Smooth muscle cell (in vitro differentiated cells): ENCODE measurements around the gene CNPY1. TPM values are rescaled to one million over a fixed set of nuclear protein-coding genes. Genes with fewer than 3 reads are reported as not detected.

ENCODE experiments used
- DNase-seq: peaks from one replicate; lab custom pipeline; 2025; ENCODE audit not compliant: unreplicated experiment; lab: John Stamatoyannopoulos, UW
- H2AFZ ChIP-seq: fragments of 200-600 bp; sonication (generic); 2 replicates; pipeline ENCODE4 v1.6.0; 2016; ENCODE audit warnings: antibody characterized with exemption, low read depth, mild to moderate bottlenecking
- H3F3A ChIP-seq: fragments of 200-600 bp; sonication (generic); 2 replicates; pipeline ENCODE4 v1.6.0; 2017; ENCODE audit warnings: antibody characterized with exemption, low read depth
- H3K27ac ChIP-seq: fragments of 200-600 bp; sonication (generic); 2 replicates; pipeline ENCODE4 v1.5.1; 2016; ENCODE audit warnings: low read depth, mild to moderate bottlenecking
- H3K27me3 ChIP-seq: fragments of 200-600 bp; sonication (generic); 2 replicates; pipeline ENCODE4 v1.6.1; 2016; ENCODE audit warnings: low read depth, mild to moderate bottlenecking
- H3K36me3 ChIP-seq: fragments of 200-600 bp; sonication (generic); 2 replicates; pipeline ENCODE4 v1.5.1; 2016; ENCODE audit warnings: low read depth
- H3K4me1 ChIP-seq: fragments of 200-600 bp; sonication (generic); 2 replicates; pipeline ENCODE4 v1.5.1; 2016; ENCODE audit warnings: low read depth
- H3K4me2 ChIP-seq: fragments of 200-600 bp; sonication (generic); 2 replicates; pipeline ENCODE4 v1.6.0; 2016; ENCODE audit warnings: mild to moderate bottlenecking
- H3K4me3 ChIP-seq: fragments of 200-600 bp; sonication (generic); 2 replicates; pipeline ENCODE4 v1.5.1; 2016; ENCODE audit warnings: mild to moderate bottlenecking
- H3K79me2 ChIP-seq: fragments of 200-600 bp; sonication (generic); 2 replicates; pipeline ENCODE4 v1.6.0; 2016; ENCODE audit warnings: low read depth, mild to moderate bottlenecking
- H3K9ac ChIP-seq: fragments of 200-600 bp; sonication (generic); 2 replicates; pipeline ENCODE4 v1.6.0; 2016; ENCODE audit warnings: low read depth
- H3K9me3 ChIP-seq: fragments of 200-600 bp; sonication (generic); replicated peaks from 2 replicates; pipeline ENCODE4 v1.5.1; 2016; ENCODE audit warnings: low read depth
- H4K20me1 ChIP-seq: fragments of 200-600 bp; sonication (generic); 2 replicates; pipeline ENCODE4 v1.6.0; 2016; ENCODE audit warnings: low read depth
- WGBS: methylation state at CpG from one replicate; pipeline ENCODE4 v1.1.7; 2016; ENCODE audit warnings: low lambda C conversion rate; 5-methylcytosine and 5-hydroxymethylcytosine counted together
- polyA plus RNA-seq: library from polyadenylated mRNA; unstranded; fragments of >200 nt; fragmentation: Nextera tagmentation; extraction: Ambion mirVana; gene quantifications from 2 replicates; pipeline ENCODE4 v1.2.1, GENCODE V29; 2016
- total RNA-seq: library from RNA; depleted of rRNA; stranded (reverse); fragments of >200 nt; gene quantifications from 2 replicates; pipeline ENCODE4 v1.2.3, GENCODE V29; 2014
- TF ChIP-seq, protein P1 (sequence below): fragments of 200-600 bp; sonication (generic); IDR thresholded peaks from 2 replicates; pipeline ENCODE4 v1.5.1; 2017; ENCODE audit warnings: borderline replicate concordance, mild to moderate bottlenecking, antibody characterized with exemption; ENCODE audit not compliant: insufficient read depth, poor library complexity, severe bottlenecking

Gene CNPY1
- total and polyA plus RNA-seq, 2 experiments from 2014 or later = 1.0 TPM; not detected in 1

DNA sequence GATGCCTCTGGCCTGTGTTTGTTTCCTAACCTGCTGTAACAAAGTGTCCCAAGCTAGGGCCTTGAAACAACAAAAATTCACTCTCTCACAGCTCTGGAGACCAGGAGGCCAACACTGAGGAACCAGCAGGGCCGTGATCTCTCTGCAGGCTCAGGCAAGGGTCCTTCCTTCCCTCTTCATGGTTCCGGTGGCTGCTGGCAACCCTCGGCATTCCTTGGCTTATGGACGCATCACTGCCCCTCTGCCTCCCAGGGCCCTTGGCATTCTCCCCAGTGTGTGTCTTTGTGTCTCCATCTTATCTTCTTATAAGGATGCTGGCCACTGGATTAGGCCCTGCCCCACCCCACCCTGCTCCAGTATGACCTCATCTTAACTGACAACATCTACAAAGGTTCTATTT is 17.0 kb downstream of the CNPY1 start:
- WGBS = 96% methylated on average over 4 of the region's 4 CpGs
- no peaks in the 10 kb centered on the region for H3K4me1 ChIP-seq
- no peak overlapping the region for H3K9ac ChIP-seq
- no peak for DNase-seq
- no peak overlapping the region for H3K4me2 ChIP-seq
- H3K9me3 ChIP-seq = no peaks in the 10 kb centered on the region
- TF ChIP-seq, protein P1, sequence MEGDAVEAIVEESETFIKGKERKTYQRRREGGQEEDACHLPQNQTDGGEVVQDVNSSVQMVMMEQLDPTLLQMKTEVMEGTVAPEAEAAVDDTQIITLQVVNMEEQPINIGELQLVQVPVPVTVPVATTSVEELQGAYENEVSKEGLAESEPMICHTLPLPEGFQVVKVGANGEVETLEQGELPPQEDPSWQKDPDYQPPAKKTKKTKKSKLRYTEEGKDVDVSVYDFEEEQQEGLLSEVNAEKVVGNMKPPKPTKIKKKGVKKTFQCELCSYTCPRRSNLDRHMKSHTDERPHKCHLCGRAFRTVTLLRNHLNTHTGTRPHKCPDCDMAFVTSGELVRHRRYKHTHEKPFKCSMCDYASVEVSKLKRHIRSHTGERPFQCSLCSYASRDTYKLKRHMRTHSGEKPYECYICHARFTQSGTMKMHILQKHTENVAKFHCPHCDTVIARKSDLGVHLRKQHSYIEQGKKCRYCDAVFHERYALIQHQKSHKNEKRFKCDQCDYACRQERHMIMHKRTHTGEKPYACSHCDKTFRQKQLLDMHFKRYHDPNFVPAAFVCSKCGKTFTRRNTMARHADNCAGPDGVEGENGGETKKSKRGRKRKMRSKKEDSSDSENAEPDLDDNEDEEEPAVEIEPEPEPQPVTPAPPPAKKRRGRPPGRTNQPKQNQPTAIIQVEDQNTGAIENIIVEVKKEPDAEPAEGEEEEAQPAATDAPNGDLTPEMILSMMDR = no peak
- no peak overlapping the region for H3K4me3 ChIP-seq
- H3K27me3 ChIP-seq = peaks cover 75% of the 10 kb centered on the region
- H3K79me2 ChIP-seq = no peaks in the 10 kb centered on the region
- H2AFZ ChIP-seq = no peak overlapping the region
- H3F3A ChIP-seq = no peaks in the 10 kb centered on the region
- H3K36me3 ChIP-seq = no peaks in the 10 kb centered on the region
- H4K20me1 ChIP-seq = no peaks in the 10 kb centered on the region
- H3K27ac ChIP-seq = no peak overlapping the region

DNA sequence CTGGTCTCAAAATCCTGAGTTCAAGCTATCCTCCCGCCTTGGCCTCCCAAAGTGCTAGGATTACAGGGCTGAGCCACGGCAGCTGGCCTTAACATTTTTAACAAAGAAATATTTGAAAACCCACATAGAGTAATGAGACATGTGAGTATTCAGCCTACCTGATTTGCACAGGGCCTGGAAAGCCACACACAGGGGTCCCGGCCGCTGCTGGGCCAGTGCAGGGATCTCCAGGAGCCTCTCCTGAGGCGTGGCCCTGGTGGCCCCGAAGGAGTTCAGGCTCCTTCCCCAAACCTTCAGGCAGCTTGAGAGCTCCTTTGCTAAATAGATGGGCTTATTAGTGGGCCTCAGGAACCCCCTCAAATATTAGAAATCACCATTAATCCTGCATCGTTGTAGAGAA is 18.7 kb downstream of the CNPY1 start:
- Histone ChIP-seq H2AFZ (no peak overlapping the region), H3K27ac (no peak overlapping the region), H3K9ac (no peak overlapping the region), H4K20me1 (no peaks in the 10 kb centered on the region), H3K79me2 (no peaks in the 10 kb centered on the region), H3K9me3 (no peaks in the 10 kb centered on the region), H3F3A (no peaks in the 10 kb centered on the region), H3K27me3 (peaks cover 64% of the 10 kb centered on the region), H3K36me3 (no peaks in the 10 kb centered on the region), H3K4me2 (no peak overlapping the region), H3K4me1 (no peaks in the 10 kb centered on the region), H3K4me3 (no peak overlapping the region)
- DNase-seq = no peak
- WGBS = 94% methylated on average over 7 of the region's 7 CpGs
- TF ChIP-seq, protein P1 = no peak

DNA sequence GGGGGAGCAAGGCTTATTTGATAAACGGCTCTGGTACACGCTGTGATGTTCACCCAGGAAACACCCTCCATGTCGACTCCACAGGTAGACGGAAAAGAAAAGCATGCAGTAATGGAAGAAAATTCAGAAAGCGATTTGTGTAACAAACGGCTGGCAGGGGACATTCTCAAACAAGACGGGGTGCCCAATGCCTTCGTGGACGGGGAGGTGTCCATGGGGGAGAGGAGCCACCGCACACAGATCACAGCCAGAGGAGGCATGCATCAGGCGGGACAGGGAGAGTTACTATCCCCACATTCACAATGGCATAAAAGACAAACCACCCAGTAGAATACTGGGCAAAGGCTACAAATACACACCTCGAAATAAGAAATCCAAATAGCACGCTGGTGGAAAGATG is 20.1 kb downstream of the CNPY1 start:
- Histone ChIP-seq H3K27ac (no peak overlapping the region), H3K4me2 (no peak overlapping the region), H3K9me3 (no peaks in the 10 kb centered on the region), H3K4me3 (no peak overlapping the region), H3K27me3 (peaks cover 59% of the 10 kb centered on the region), H2AFZ (no peak overlapping the region), H4K20me1 (no peaks in the 10 kb centered on the region), H3K4me1 (no peaks in the 10 kb centered on the region), H3K9ac (no peak overlapping the region), H3K79me2 (no peaks in the 10 kb centered on the region), H3F3A (no peaks in the 10 kb centered on the region), H3K36me3 (no peaks in the 10 kb centered on the region)
- no peak for DNase-seq
- TF ChIP-seq, protein P1 = no peak
- 75% methylated on average over 13 of the region's 13 CpGs for WGBS

DNA sequence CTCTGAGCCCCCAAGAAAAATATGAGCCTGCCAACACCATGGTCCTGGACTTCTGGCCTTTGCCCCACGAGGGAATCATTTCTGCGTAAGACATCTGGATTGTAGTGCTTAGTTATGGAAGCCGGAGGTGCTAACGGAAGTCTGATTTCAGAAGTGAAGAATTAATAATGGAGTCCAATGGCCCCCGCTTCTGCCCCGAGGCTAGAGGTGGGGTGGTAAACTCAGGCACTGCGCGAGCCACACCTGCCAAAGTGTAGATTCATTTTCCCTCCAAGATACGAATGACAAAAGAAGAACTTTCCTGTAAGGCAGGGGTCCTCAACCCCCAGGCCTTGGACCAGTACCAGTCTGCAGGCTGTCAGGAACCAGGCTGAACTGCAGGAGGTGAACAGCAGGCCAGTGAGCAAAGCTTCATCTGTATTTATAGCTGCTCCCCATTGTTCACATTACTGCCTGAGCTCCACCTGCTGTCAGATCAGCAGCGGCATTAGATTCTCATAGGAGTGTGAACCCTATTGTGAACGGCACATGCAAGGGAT is 22.3 kb downstream of the CNPY1 start:
- no peaks in the 10 kb centered on the region for H3K79me2 ChIP-seq
- no peak overlapping the region for H2AFZ ChIP-seq
- peaks cover 62% of the 10 kb centered on the region for H3K27me3 ChIP-seq
- H3K4me2 ChIP-seq = no peak overlapping the region
- no peak for DNase-seq
- H3K4me1 ChIP-seq = no peaks in the 10 kb centered on the region
- TF ChIP-seq, protein P1 = no peak
- H3K4me3 ChIP-seq = no peak overlapping the region
- no peak overlapping the region for H3K27ac ChIP-seq
- H4K20me1 ChIP-seq = no peaks in the 10 kb centered on the region
- H3F3A ChIP-seq = no peaks in the 10 kb centered on the region
- H3K36me3 ChIP-seq = no peaks in the 10 kb centered on the region
- no peaks in the 10 kb centered on the region for H3K9me3 ChIP-seq
- 85% methylated on average over 11 of the region's 11 CpGs for WGBS
- H3K9ac ChIP-seq = no peak overlapping the region
